Stimulated activated memory B cell treated with anti-CD40 and anti-IgM and Interleukin-4, amounts not matched to agents 10 μg/mL and 1 μg/mL and 100 μg/mL, for 72 hours (primary cell): ENCODE results near the gene CTIF.
A peak's percentile ranks its signal among the peaks of the same experiment; 100 is the strongest.

Source experiments
- ATAC-seq: fragments of 150-1000 bp; cut with Tn5 transposase; 2 replicates; pipeline ENCODE4 v1.10.0; 2021
- H3K27ac Mint-ChIP-seq: one replicate; pipeline ENCODE4 v1.8.0; 2022; ENCODE audit warnings: mild to moderate bottlenecking, mixed read lengths
- H3K27me3 Mint-ChIP-seq: one replicate; pipeline ENCODE4 v1.8.0; 2022; ENCODE audit warnings: mixed read lengths
- H3K36me3 Mint-ChIP-seq: one replicate; pipeline ENCODE4 v1.8.0; 2022; ENCODE audit warnings: mixed read lengths
- H3K4me1 Mint-ChIP-seq: one replicate; pipeline ENCODE4 v1.8.0; 2022; ENCODE audit warnings: mixed read lengths
- H3K4me3 Mint-ChIP-seq: one replicate; pipeline ENCODE4 v1.8.0; 2022; ENCODE audit warnings: mild to moderate bottlenecking, moderate library complexity, mixed read lengths
- H3K9me3 Mint-ChIP-seq: one replicate; pipeline ENCODE4 v1.8.0; 2022; ENCODE audit warnings: mixed read lengths

CTIF gene

DNA sequence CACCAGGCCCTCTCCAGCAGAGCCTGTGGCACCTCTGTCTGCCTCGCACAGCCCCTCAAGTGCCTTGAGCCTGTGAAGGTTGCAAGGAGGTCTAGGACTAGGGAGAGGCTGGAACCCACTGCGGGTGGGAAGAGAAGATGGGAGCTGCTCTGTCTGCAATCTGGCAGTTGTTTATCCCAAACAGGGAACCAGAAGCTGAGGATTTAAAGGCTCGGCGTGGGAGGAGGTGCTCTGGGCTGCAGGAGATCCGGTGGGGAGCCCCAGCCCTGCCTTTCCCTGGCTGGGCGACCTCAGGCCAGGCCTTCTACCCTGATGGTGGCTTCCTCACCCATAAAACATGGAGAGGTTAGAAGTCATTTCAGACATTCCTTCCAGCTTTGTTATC lies 237.8 kb downstream of the CTIF start:
- H3K4me1 Mint-ChIP-seq: peaks cover 39% of the 10 kb centered on the region
- peaks cover 10% of the 10 kb centered on the region for H3K36me3 Mint-ChIP-seq
- no peak for ATAC-seq
- no peak overlapping the region for H3K27ac Mint-ChIP-seq
- H3K27me3 Mint-ChIP-seq: peaks cover 8% of the 10 kb centered on the region
- peaks cover 5% of the 10 kb centered on the region for H3K9me3 Mint-ChIP-seq
- H3K4me3 Mint-ChIP-seq: no peak overlapping the region

- Mint-ChIP-seq H3K27ac (no peak overlapping the region), H3K4me3 (no peak overlapping the region)
Observed at GRCh38 chr18:48777026-48777743, 238.4 kb downstream of the CTIF start.

GRCh38 chr18:48777744-48778116 lies 238.9 kb downstream of the CTIF start:
- Mint-ChIP-seq H3K27me3 (peaks cover 1% of the 10 kb centered on the region), H3K27ac (no peak overlapping the region), H3K4me3 (no peak overlapping the region), H3K4me1 (peaks cover 39% of the 10 kb centered on the region), H3K36me3 (peaks cover 2% of the 10 kb centered on the region), H3K9me3 (no peaks in the 10 kb centered on the region)
- ATAC-seq: no peak

More at GRCh38 chr18:48777026-48777743, 238.4 kb downstream of the CTIF start:
- peaks cover 8% of the 10 kb centered on the region for H3K36me3 Mint-ChIP-seq
- H3K4me1 Mint-ChIP-seq: peaks cover 39% of the 10 kb centered on the region
- ATAC-seq: peak; percentile 73
- peaks cover 7% of the 10 kb centered on the region for H3K27me3 Mint-ChIP-seq
- peaks cover 4% of the 10 kb centered on the region for H3K9me3 Mint-ChIP-seq

GRCh38 chr18:48778344-48779011 lies 239.6 kb downstream of the CTIF start:
- H3K4me1 Mint-ChIP-seq: peaks cover 39% of the 10 kb centered on the region
- H3K27me3 Mint-ChIP-seq: no peaks in the 10 kb centered on the region
- no peak for ATAC-seq
- no peaks in the 10 kb centered on the region for H3K36me3 Mint-ChIP-seq
- H3K4me3 Mint-ChIP-seq: no peak overlapping the region
- no peaks in the 10 kb centered on the region for H3K9me3 Mint-ChIP-seq
- H3K27ac Mint-ChIP-seq: no peak overlapping the region

DNA sequence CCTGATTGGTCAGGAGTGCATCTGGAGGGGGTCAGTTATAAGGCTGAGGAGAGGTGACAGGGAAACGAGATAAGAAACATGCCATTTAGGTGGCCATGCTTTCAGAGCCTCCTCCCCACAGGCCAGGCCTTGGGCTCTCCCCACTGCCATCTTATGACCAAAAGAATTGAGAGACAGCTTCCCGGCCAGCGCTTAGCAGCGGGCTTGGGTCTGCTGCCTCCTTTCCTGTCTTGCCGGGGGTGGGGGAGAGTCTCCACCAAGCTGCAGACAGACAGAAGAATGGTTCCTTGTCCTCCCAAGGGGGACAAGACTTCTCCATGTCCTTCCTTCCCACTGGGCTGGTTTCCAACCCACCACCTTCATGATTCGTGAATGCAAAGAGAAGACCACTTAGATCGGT lies 240.6 kb downstream of the CTIF start:
- ATAC-seq: no peak
- Mint-ChIP-seq H3K9me3 (no peaks in the 10 kb centered on the region), H3K4me3 (no peak overlapping the region), H3K36me3 (no peaks in the 10 kb centered on the region), H3K4me1 (peaks cover 49% of the 10 kb centered on the region), H3K27me3 (no peaks in the 10 kb centered on the region), H3K27ac (no peak overlapping the region)

DNA sequence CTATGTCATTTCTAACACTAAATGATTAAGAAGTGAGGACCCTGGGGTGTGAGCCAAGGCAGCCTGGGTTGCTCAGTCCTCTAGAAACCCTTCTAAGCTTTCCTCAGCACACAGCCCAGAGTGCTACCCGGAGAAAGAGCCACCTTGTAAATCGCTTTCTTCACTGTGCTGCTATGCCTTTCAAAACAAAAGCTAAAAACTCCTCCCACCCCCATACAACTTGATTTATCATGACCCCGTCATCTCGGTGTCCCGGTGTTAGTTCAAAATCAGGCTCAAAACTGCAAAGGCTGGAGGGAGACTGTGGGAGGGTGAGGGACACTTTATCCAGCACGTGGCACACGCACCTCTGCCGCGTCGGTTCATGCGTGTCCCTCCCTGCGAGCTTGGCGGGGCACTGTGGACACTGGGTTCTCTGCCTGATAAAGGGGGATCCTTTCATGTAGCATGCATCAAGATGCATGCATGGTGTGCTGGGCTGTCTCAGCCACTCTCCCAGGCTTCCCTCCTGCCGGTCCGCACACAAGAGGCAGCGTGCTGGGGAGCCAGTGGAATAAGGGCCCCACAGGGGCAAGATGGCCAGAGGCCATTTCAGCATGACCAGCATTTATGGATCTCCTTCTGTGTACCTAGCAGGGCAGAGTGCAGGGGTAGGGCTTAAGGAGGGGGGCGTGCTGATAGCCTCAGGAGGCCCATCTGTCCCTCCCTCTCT lies 241.5 kb downstream of the CTIF start:
- no peak overlapping the region for H3K4me3 Mint-ChIP-seq
- no peak for ATAC-seq
- H3K27me3 Mint-ChIP-seq: no peaks in the 10 kb centered on the region
- H3K36me3 Mint-ChIP-seq: no peaks in the 10 kb centered on the region
- no peaks in the 10 kb centered on the region for H3K9me3 Mint-ChIP-seq
- H3K4me1 Mint-ChIP-seq: peaks cover 57% of the 10 kb centered on the region
- no peak overlapping the region for H3K27ac Mint-ChIP-seq

- peak overlapping the region; percentile 64 for H3K27ac Mint-ChIP-seq
- no peak for ATAC-seq
- peaks cover 58% of the 10 kb centered on the region for H3K4me1 Mint-ChIP-seq
- H3K27me3 Mint-ChIP-seq: no peaks in the 10 kb centered on the region
- H3K36me3 Mint-ChIP-seq: no peaks in the 10 kb centered on the region
- no peaks in the 10 kb centered on the region for H3K9me3 Mint-ChIP-seq
- H3K4me3 Mint-ChIP-seq: no peak overlapping the region
Observed at GRCh38 chr18:48780913-48781162, 242.0 kb downstream of the CTIF start.

GRCh38 chr18:48781163-48781987 lies 242.5 kb downstream of the CTIF start:
- Mint-ChIP-seq H3K4me1 (peaks cover 63% of the 10 kb centered on the region), H3K27ac (peak overlapping the region; percentile 64), H3K36me3 (no peaks in the 10 kb centered on the region), H3K27me3 (no peaks in the 10 kb centered on the region), H3K9me3 (no peaks in the 10 kb centered on the region), H3K4me3 (peak overlapping the region; percentile 8)
- no peak for ATAC-seq

DNA sequence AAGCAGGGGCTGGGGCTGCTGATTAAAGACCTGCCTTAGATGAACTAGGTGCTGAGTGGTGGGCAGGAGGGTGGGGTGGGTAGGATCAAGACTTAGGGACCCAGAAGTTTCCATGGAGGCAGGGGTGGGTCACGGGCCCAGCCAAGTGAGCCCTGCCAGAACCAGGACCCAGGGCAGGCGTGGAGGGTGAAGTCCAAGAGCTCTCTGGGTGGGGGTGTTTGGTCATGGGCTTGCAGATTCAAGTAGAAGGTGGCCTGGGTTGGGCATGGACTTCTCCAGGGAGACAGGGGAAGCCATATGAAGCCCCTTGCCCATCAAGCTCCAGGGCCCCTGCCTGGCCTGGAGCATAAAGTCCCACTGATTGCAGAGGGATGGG lies 243.1 kb downstream of the CTIF start:
- Mint-ChIP-seq H3K27me3 (no peaks in the 10 kb centered on the region), H3K36me3 (no peaks in the 10 kb centered on the region), H3K27ac (peak overlapping the region; percentile 64), H3K4me3 (no peak overlapping the region), H3K4me1 (peaks cover 62% of the 10 kb centered on the region), H3K9me3 (no peaks in the 10 kb centered on the region)
- ATAC-seq: no peak

DNA sequence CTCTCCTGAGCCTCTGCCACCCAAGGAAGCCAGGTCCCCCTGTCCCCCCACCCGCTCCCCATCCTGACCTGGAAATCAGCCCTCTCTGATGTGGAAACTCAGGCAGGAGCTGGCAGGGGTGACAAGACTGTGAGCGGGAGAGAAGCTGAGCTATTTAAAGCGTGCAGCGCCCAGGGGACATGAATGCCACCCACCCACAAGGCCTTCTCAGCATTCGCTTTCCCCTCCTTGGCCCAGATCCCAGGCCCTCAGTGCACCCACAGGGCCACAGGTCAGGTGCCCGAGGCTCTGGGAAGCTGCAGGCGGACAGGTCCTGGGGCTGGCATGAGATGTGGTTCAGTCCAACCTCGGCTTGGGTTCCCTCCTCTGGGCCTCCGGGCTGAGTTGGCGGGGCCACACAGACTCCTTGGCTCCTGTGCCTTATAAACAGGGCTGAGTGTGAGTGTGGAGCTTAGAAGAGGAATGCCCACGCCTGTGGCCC lies 243.6 kb downstream of the CTIF start:
- Mint-ChIP-seq H3K27me3 (no peaks in the 10 kb centered on the region), H3K4me3 (no peak overlapping the region), H3K27ac (peak overlapping the region; percentile 71), H3K4me1 (peaks cover 62% of the 10 kb centered on the region), H3K36me3 (no peaks in the 10 kb centered on the region), H3K9me3 (no peaks in the 10 kb centered on the region)
- ATAC-seq: no peak

- no peak for ATAC-seq
- peaks cover 50% of the 10 kb centered on the region for H3K4me1 Mint-ChIP-seq
- H3K4me3 Mint-ChIP-seq: no peak overlapping the region
- H3K27ac Mint-ChIP-seq: peak overlapping the region; percentile 65
- no peaks in the 10 kb centered on the region for H3K36me3 Mint-ChIP-seq
- no peaks in the 10 kb centered on the region for H3K9me3 Mint-ChIP-seq
- no peaks in the 10 kb centered on the region for H3K27me3 Mint-ChIP-seq
Observed at GRCh38 chr18:48783616-48784520, 245.0 kb downstream of the CTIF start.

DNA sequence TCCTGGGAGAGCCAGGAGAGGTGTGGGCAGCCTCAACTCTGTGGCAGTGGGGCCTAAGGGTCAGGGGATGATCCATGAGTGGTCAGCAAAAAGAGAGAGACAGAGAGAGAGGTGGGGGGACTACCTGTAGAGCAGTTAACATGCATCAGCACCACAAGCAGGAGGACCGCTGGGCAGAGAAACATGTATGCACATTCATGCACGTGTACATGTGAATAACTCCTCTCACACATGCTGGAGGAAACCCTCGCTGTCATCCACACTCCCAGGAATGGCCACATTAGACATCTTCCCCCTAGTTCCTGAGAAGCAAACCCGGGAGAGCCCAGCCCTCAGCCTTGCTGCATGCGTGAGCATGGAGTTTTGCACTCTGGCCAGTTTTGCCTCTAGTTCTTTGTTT lies 245.8 kb downstream of the CTIF start:
- H3K4me1 Mint-ChIP-seq: peaks cover 50% of the 10 kb centered on the region
- no peaks in the 10 kb centered on the region for H3K9me3 Mint-ChIP-seq
- no peaks in the 10 kb centered on the region for H3K27me3 Mint-ChIP-seq
- H3K4me3 Mint-ChIP-seq: peak overlapping the region; percentile 38
- ATAC-seq: peak; percentile 46
- no peaks in the 10 kb centered on the region for H3K36me3 Mint-ChIP-seq
- peak overlapping the region; percentile 65 for H3K27ac Mint-ChIP-seq

- Mint-ChIP-seq H3K9me3 (no peaks in the 10 kb centered on the region), H3K4me1 (peaks cover 50% of the 10 kb centered on the region), H3K4me3 (peak overlapping the region; percentile 38), H3K27ac (peak overlapping the region; percentile 65), H3K27me3 (no peaks in the 10 kb centered on the region), H3K36me3 (no peaks in the 10 kb centered on the region)
- ATAC-seq: peak; percentile 94
Observed at GRCh38 chr18:48785091-48785614, 246.3 kb downstream of the CTIF start.

- Mint-ChIP-seq H3K36me3 (no peaks in the 10 kb centered on the region), H3K4me3 (no peak overlapping the region), H3K4me1 (peaks cover 51% of the 10 kb centered on the region), H3K9me3 (no peaks in the 10 kb centered on the region), H3K27me3 (no peaks in the 10 kb centered on the region), H3K27ac (peak overlapping the region; percentile 65)
- ATAC-seq: no peak
Observed at GRCh38 chr18:48785736-48786454, 247.1 kb downstream of the CTIF start.
